Measurements from ENCODE around the gene LONRF2. TPM values are rescaled to one million over a fixed set of nuclear protein-coding genes. Genes with fewer than 3 reads are reported as not detected.

The LONRF2 gene
- total and polyA plus RNA-seq, 2 of the 4 experiments (the other 2 are of a cell fraction), result 0.19 to 0.54 TPM

DNA sequence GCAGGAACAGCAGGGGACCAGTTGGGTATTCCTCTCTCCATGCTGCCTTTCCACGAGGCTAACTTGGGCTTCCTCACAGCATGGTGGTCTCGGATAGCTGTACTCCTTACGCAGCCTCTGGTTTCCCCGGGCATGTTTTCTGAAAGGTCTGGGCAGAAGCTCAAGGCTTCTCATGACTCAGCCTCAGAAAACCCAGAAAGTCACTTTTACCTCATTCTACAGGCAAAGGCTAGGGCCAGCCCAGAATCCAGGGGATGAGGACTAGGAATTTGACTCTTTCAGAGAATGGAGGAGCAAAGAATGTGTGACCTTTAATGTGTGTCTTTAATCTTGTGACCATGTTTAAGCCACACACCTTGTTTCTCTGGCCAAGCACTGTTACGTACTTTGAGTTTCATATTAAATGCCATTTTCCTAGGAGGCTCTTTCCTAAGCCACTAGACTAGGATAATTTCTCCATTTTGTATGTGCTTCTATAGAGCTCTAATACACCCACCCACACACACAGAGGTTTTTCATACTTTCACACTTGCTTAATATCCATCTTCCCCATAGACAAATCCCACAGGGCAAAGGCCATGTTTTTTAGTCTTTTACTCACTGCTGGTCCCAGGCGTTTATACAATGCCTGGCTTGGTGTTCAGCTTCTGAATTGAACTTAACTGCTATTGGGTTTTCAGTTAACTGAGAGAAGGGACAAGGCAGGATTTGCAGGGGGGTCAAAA, 77.3 kb downstream of the LONRF2 start:
- Histone ChIP-seq H2AK5ac (ENCODE audit: low read depth, low read length) (peak overlapping the region; percentile 43; the same call in 1 of the 2 replicates), H3K79me1 (ENCODE audit: low read depth in 1 of 2, low read length in 2 of 2) (no peaks in the 10 kb centered on the region), H2BK20ac (ENCODE audit: low read depth, low read length) (0 out of 2 replicates have a peak overlapping the region, but pooled peaks have one; percentile 53), H4K5ac (ENCODE audit: low read depth, low read length) (no peak overlapping the region), H3K36me3 (ENCODE audit: control insufficient read depth, insufficient read depth, low read length) (no peaks in the 10 kb centered on the region), H3K4me3 (ENCODE audit: insufficient read depth, low read depth, low read length) (no peak overlapping the region), H2BK120ac (ENCODE audit: low read depth, low read length) (peak overlapping the region; percentile 23), H3K4me2 (ENCODE audit: low read depth, low read length) (no peak overlapping the region), H4K8ac (ENCODE audit: low read depth in 2 of 2, low read length in 2 of 2) (peak overlapping the region in 1 of 2 experiments; percentile 17; a peak in 2 of 4 replicates), H3K27ac (ENCODE audit: insufficient read depth, low read length) (no peak overlapping the region), H2BK15ac (ENCODE audit: low read depth, low read length) (peak overlapping the region; percentile 24; the same call in 2 of the 3 replicates), H2AFZ (replicated peaks; ENCODE audit: low read length, poor library complexity) (no peak overlapping the region), H2AK9ac (replicated peaks; ENCODE audit: low read depth, low read length, poor library complexity) (no peak overlapping the region), H3K9me1 (ENCODE audit: insufficient read depth, low read length) (peaks cover 15% of the 10 kb centered on the region; the same call in 1 of the 2 replicates), H3K56ac (ENCODE audit: extremely low read depth, insufficient read depth, low read length) (no peak overlapping the region), H2BK5ac (ENCODE audit: low read depth, low read length, poor library complexity, severe bottlenecking) (peak overlapping the region; percentile 7), H3K14ac (replicated peaks; ENCODE audit: low read depth, low read length) (peak overlapping the region; percentile 19; the same call in 1 of the 2 replicates), H4K91ac (ENCODE audit: insufficient read depth, low read depth, low read length) (peak overlapping the region; percentile 27), H3K27me3 (ENCODE audit: control insufficient read depth, insufficient read depth, low read length) (0 out of 2 replicates have a peak, but pooled peaks cover 2% of the 10 kb centered on the region), H4K20me1 (ENCODE audit: insufficient read depth, low read length) (no peaks in the 10 kb centered on the region), H3K4ac (ENCODE audit: low read depth, low read length) (peak overlapping the region; percentile 25; the same call in 1 of the 2 replicates), H3K4me1 (ENCODE audit: control insufficient read depth, insufficient read depth, low read length) (peaks cover 16% of the 10 kb centered on the region), H3K18ac (ENCODE audit: low read depth, low read length) (peak overlapping the region; percentile 65), H3K9ac (ENCODE audit: low read depth, low read length) (no peak overlapping the region), H3K9me3 (ENCODE audit: control insufficient read depth, insufficient read depth, low read length) (peaks cover 4% of the 10 kb centered on the region), H3K23ac (ENCODE audit: low read depth, low read length) (no peak overlapping the region)
- TF ChIP-seq RCOR1 (IDR thresholded peaks at IDR 0.05; ENCODE audit: insufficient replicate concordance, low read length) (no peak), BHLHE40 (IDR thresholded peaks at IDR 0.05; ENCODE audit: low read depth, low read length) (no peak), NFE2L2 (IDR thresholded peaks at IDR 0.05; ENCODE audit: low read depth, low read length) (no peak), POLR2A (IDR thresholded peaks at IDR 0.05; ENCODE audit: low read depth, low read length) (no peak), MAFK (IDR thresholded peaks at IDR 0.05; ENCODE audit: low read depth, low read length) (no peak)
- ATAC-seq (ENCODE audit: low read depth) (peak; percentile 48), DNase-seq (peak; percentile 74)
- dilution Hi-C loops (cut with HindIII; ENCODE audit: low sequenced_read_pairs, unreplicated experiment) (no loop called here), intact Hi-C loops (cut with micrococcal nuclease) (loop anchor here (5.0 to 10.0 kb wide), 4 partner anchors 233 to 598 kb away; no protein-coding TSS in a partner anchor), in situ Hi-C loops (cut with MboI; ENCODE audit: low sequenced_read_pairs) (loop anchor here (10.0 kb wide), 1 partner anchor 520 kb away; no protein-coding TSS in a partner anchor)
- 70% methylated on average over 2 of the region's 6 CpGs; no CpG with 5 or more reads in 1 of the 2 experiments for WGBS, 2 experiments (ENCODE audit: extremely low coverage in 2 of 2, insufficient read length in 1 of 2)
- POLR2A ChIA-PET (ENCODE audit: unreplicated experiment), result no interaction called here
- no TSS peak for BruUV-seq (replicated peaks)
- CTCF ChIA-PET, result interaction anchor here (0.5 to 0.9 kb wide), 7 partner anchors 11 to 520 kb away, joined by 3 to 5 read pairs (median 3); no protein-coding TSS in a partner anchor

Measured in IMR-90 (cell line).